Measurements from ENCODE around the gene RTN4R. TPM values are rescaled to one million over a fixed set of nuclear protein-coding genes. Genes with fewer than 3 reads are reported as not detected.

Gene RTN4R
- total RNA-seq, 2 experiments from 2014 or later = 0.36 to 0.50 TPM

GRCh38 chr22:20210473-20211059 lies 57.6 kb downstream of the RTN4R start:
- Histone ChIP-seq H3K27ac (ENCODE audit: low read depth in 1 of 2, low read length in 2 of 2) (no peak overlapping the region), H3K27me3 (ENCODE audit: control insufficient read depth in 1 of 2, insufficient read depth in 2 of 2, low read length in 2 of 2) (no peaks in the 10 kb centered on the region), H3K4me3 (ENCODE audit: low read length) (no peak overlapping the region), H3K36me3 (ENCODE audit: insufficient read depth, low read length) (no peaks in the 10 kb centered on the region), H3K9me3 (ENCODE audit: control insufficient read depth in 1 of 2, insufficient read depth in 1 of 2, low read length in 2 of 2) (no peaks in the 10 kb centered on the region), H3K4me1 (ENCODE audit: insufficient read depth, low read length) (peaks cover 38% of the 10 kb centered on the region)
- ATAC-seq (ENCODE audit: poor library complexity) (no peak), DNase-seq (no peak)
- Mint-ChIP-seq H3K4me1 (ENCODE audit: low read depth) (peaks cover 26% of the 10 kb centered on the region), H3K36me3 (ENCODE audit: low read depth) (peaks cover 4% of the 10 kb centered on the region), H3K27ac (no peak overlapping the region), H3K4me3 (no peak overlapping the region), H3K27me3 (no peaks in the 10 kb centered on the region), H3K9me3 (no peaks in the 10 kb centered on the region)
- no peak for TF ChIP-seq CTCF (IDR thresholded peaks at IDR 0.05)
- intact Hi-C loops (cut with DNase I, micrococcal nuclease) = no loop called here
- POLR2A ChIA-PET = no interaction called here
- CTCF ChIA-PET = no interaction called here

GRCh38 chr22:20209761-20210250 lies 58.3 kb downstream of the RTN4R start:
- H3K27ac Mint-ChIP-seq = no peak overlapping the region
- ChIA-PET POLR2A (no interaction called here), CTCF (no interaction called here)
- peaks cover 44% of the 10 kb centered on the region for H3K4me1 ChIP-seq (ENCODE audit: insufficient read depth, low read length)
- H3K27me3 ChIP-seq (ENCODE audit: control insufficient read depth in 1 of 2, insufficient read depth in 2 of 2, low read length in 2 of 2) = no peaks in the 10 kb centered on the region
- no peaks in the 10 kb centered on the region for H3K9me3 Mint-ChIP-seq
- no peak overlapping the region for H3K4me3 ChIP-seq (ENCODE audit: low read length)
- no peaks in the 10 kb centered on the region for H3K9me3 ChIP-seq (ENCODE audit: control insufficient read depth in 1 of 2, insufficient read depth in 1 of 2, low read length in 2 of 2)
- H3K4me3 Mint-ChIP-seq = no peak overlapping the region
- H3K36me3 ChIP-seq (ENCODE audit: insufficient read depth, low read length) = no peaks in the 10 kb centered on the region
- no peak for TF ChIP-seq CTCF (IDR thresholded peaks at IDR 0.05)
- no peak for ATAC-seq (ENCODE audit: poor library complexity)
- H3K27me3 Mint-ChIP-seq = no peaks in the 10 kb centered on the region
- intact Hi-C loops (cut with DNase I, micrococcal nuclease) = loop anchor here in 1 of 2 experiments (5.0 kb wide), 2 partner anchors 57 to 78 kb away; partner anchors contain the start of genes RTN4R and ZDHHC8
- H3K36me3 Mint-ChIP-seq (ENCODE audit: low read depth) = peaks cover 4% of the 10 kb centered on the region
- H3K4me1 Mint-ChIP-seq (ENCODE audit: low read depth) = peaks cover 27% of the 10 kb centered on the region
- H3K27ac ChIP-seq (ENCODE audit: low read depth in 1 of 2, low read length in 2 of 2) = no peak overlapping the region
- no peak for DNase-seq

- H3K36me3 Mint-ChIP-seq (ENCODE audit: low read depth) = peaks cover 4% of the 10 kb centered on the region
- DNase-seq = no peak
- no peak overlapping the region for H3K4me3 ChIP-seq (ENCODE audit: low read length)
- no peak for ATAC-seq (ENCODE audit: poor library complexity)
- H3K4me1 ChIP-seq (ENCODE audit: insufficient read depth, low read length) = peaks cover 44% of the 10 kb centered on the region
- no peaks in the 10 kb centered on the region for H3K9me3 Mint-ChIP-seq
- peaks cover 27% of the 10 kb centered on the region for H3K4me1 Mint-ChIP-seq (ENCODE audit: low read depth)
- H3K4me3 Mint-ChIP-seq = peak overlapping the region; percentile 79
- no peak overlapping the region for H3K27ac ChIP-seq (ENCODE audit: low read depth in 1 of 2, low read length in 2 of 2)
- H3K27me3 Mint-ChIP-seq = no peaks in the 10 kb centered on the region
- no peaks in the 10 kb centered on the region for H3K36me3 ChIP-seq (ENCODE audit: insufficient read depth, low read length)
- ChIA-PET CTCF (no interaction called here), POLR2A (no interaction called here)
- peak overlapping the region; percentile 90 for H3K27ac Mint-ChIP-seq
- TF ChIP-seq CTCF (IDR thresholded peaks at IDR 0.05) = no peak
- H3K9me3 ChIP-seq (ENCODE audit: control insufficient read depth in 1 of 2, insufficient read depth in 1 of 2, low read length in 2 of 2) = no peaks in the 10 kb centered on the region
- intact Hi-C loops (cut with DNase I, micrococcal nuclease) = loop anchor here in 1 of 2 experiments (5.0 kb wide), 2 partner anchors 58 to 77 kb away; partner anchors contain the start of genes RTN4R and ZDHHC8
- no peaks in the 10 kb centered on the region for H3K27me3 ChIP-seq (ENCODE audit: control insufficient read depth in 1 of 2, insufficient read depth in 2 of 2, low read length in 2 of 2)
These were observed 59.3 kb downstream of the RTN4R start for GRCh38 chr22:20208713-20209310.
